Chondrocyte (in vitro differentiated cells): ENCODE data around the gene INPP5D. TPM values are rescaled to one million over a fixed set of nuclear protein-coding genes. Genes with fewer than 3 reads are reported as not detected.
"Not testable (repeated sequence)": the region's sequence is repeated elsewhere in the genome, so short reads cannot be mapped to it uniquely, and the experiment has no call there.

Experiments used
- DNase-seq: peaks from one replicate; pipeline ENCODE4 v3.0.0; 2021; ENCODE audit warnings: mixed read lengths, low spot score
- H3K27ac Mint-ChIP-seq: one replicate; pipeline ENCODE4 v1.8.0; 2021; ENCODE audit warnings: mild to moderate bottlenecking, moderate library complexity, mixed read lengths; ENCODE audit not compliant: unreplicated experiment
- H3K27me3 Mint-ChIP-seq: 2 replicates; pipeline ENCODE4 v1.8.0; 2021; ENCODE audit warnings: low read depth, mixed read lengths
- H3K36me3 Mint-ChIP-seq: 2 replicates; pipeline ENCODE4 v1.8.0; 2021; ENCODE audit warnings: low read depth, mixed read lengths
- H3K4me1 Mint-ChIP-seq: 2 replicates; pipeline ENCODE4 v1.8.0; 2021; ENCODE audit warnings: low read depth, mild to moderate bottlenecking, mixed read lengths
- H3K4me3 Mint-ChIP-seq: one replicate; pipeline ENCODE4 v1.8.0; 2021; ENCODE audit warnings: mild to moderate bottlenecking, moderate library complexity, mixed read lengths; ENCODE audit not compliant: unreplicated experiment
- H3K9me3 Mint-ChIP-seq: 2 replicates; pipeline ENCODE4 v1.8.0; 2021; ENCODE audit warnings: low read depth, mixed read lengths
- CTCF ChIP-seq: fragments of 200-600 bp; sonication (generic); IDR thresholded peaks from 2 replicates; pipeline ENCODE4 v1.5.0; 2021; ENCODE audit warnings: antibody characterized with exemption, mild to moderate bottlenecking, moderate library complexity
- total RNA-seq: library from RNA; stranded (reverse); gene quantifications from 3 replicates; pipeline ENCODE4 v1.2.1, GENCODE V29; 2021

INPP5D gene
- total RNA-seq, 1 donor from 2014 or later, result 0.20 TPM

GRCh38 chr2:233047206-233047605 is 12.9 kb upstream of the INPP5D start:
- no peak for TF ChIP-seq CTCF
- H3K4me3 Mint-ChIP-seq, result no peak overlapping the region
- peaks cover 20% of the 10 kb centered on the region for H3K27me3 Mint-ChIP-seq
- peaks cover 12% of the 10 kb centered on the region for H3K4me1 Mint-ChIP-seq
- H3K27ac Mint-ChIP-seq, result no peak overlapping the region
- no peaks in the 10 kb centered on the region for H3K9me3 Mint-ChIP-seq
- DNase-seq, result no peak
- peaks cover 2% of the 10 kb centered on the region for H3K36me3 Mint-ChIP-seq

GRCh38 chr2:233047667-233048066 is 12.5 kb upstream of the INPP5D start:
- TF ChIP-seq CTCF, result no peak
- peaks cover 12% of the 10 kb centered on the region for H3K4me1 Mint-ChIP-seq
- DNase-seq, result no peak
- no peak overlapping the region for H3K4me3 Mint-ChIP-seq
- no peaks in the 10 kb centered on the region for H3K9me3 Mint-ChIP-seq
- H3K27me3 Mint-ChIP-seq, result peaks cover 16% of the 10 kb centered on the region
- H3K27ac Mint-ChIP-seq, result no peak overlapping the region
- H3K36me3 Mint-ChIP-seq, result peaks cover 2% of the 10 kb centered on the region

- DNase-seq, result no peak
- Mint-ChIP-seq H3K27ac (no peak overlapping the region), H3K36me3 (peaks cover 2% of the 10 kb centered on the region), H3K9me3 (no peaks in the 10 kb centered on the region), H3K4me1 (peaks cover 13% of the 10 kb centered on the region), H3K27me3 (peaks cover 17% of the 10 kb centered on the region), H3K4me3 (no peak overlapping the region)
- TF ChIP-seq CTCF, result no peak
These were observed 11.5 kb upstream of the INPP5D start for GRCh38 chr2:233048569-233049193.

GRCh38 chr2:233049194-233049761 is 10.9 kb upstream of the INPP5D start:
- Mint-ChIP-seq H3K27me3 (peaks cover 19% of the 10 kb centered on the region), H3K4me1 (peaks cover 18% of the 10 kb centered on the region), H3K9me3 (no peaks in the 10 kb centered on the region), H3K36me3 (peaks cover under 1% of the 10 kb centered on the region), H3K27ac (no peak overlapping the region), H3K4me3 (no peak overlapping the region)
- TF ChIP-seq CTCF, result no peak
- no peak for DNase-seq

GRCh38 chr2:233051241-233052149 is 8.6 kb upstream of the INPP5D start:
- peaks cover 25% of the 10 kb centered on the region for H3K4me1 Mint-ChIP-seq

GRCh38 chr2:233052517-233052916 is 7.6 kb upstream of the INPP5D start:
- not testable (repeated sequence) for H3K36me3 Mint-ChIP-seq, DNase-seq, H3K27ac Mint-ChIP-seq, H3K4me3 Mint-ChIP-seq, H3K9me3 Mint-ChIP-seq
- peaks cover 19% of the 10 kb centered on the region for H3K27me3 Mint-ChIP-seq
- peaks cover 25% of the 10 kb centered on the region for H3K4me1 Mint-ChIP-seq

More at GRCh38 chr2:233051241-233052149, 8.6 kb upstream of the INPP5D start:
- no peak for DNase-seq
- TF ChIP-seq CTCF, result no peak
- Mint-ChIP-seq H3K4me3 (no peak overlapping the region), H3K27me3 (peaks cover 19% of the 10 kb centered on the region), H3K36me3 (no peaks in the 10 kb centered on the region), H3K27ac (no peak overlapping the region), H3K9me3 (no peaks in the 10 kb centered on the region)
